Epithelial cell of proximal tubule (primary cell): ENCODE data around the gene DKK3. TPM values are rescaled to one million over a fixed set of nuclear protein-coding genes. Genes with fewer than 3 reads are reported as not detected.

Source experiments
- DNase-seq: peaks from one replicate; pipeline ENCODE4 v3.0.0-alpha.2; 2011; ENCODE audit warnings: low read depth
- H3K4me3 ChIP-seq: 2 replicates; pipeline ENCODE4 v1.5.1; 2011; ENCODE audit warnings: low read depth, mild to moderate bottlenecking, low read length
- total RNA-seq: library from RNA; depleted of rRNA; stranded (reverse); fragments of >200 nt; gene quantifications from 2 replicates; pipeline ENCODE4 v1.2.3, GENCODE V29; 2015
- TF ChIP-seq, protein P1 (sequence below): conservative IDR thresholded peaks from 2 replicates; pipeline ENCODE4 v1.5.1; 2012; ENCODE audit warnings: low read depth, mild to moderate bottlenecking, low read length

The DKK3 gene
- total RNA-seq, 1 donor from 2014 or later = 133 TPM

DNA sequence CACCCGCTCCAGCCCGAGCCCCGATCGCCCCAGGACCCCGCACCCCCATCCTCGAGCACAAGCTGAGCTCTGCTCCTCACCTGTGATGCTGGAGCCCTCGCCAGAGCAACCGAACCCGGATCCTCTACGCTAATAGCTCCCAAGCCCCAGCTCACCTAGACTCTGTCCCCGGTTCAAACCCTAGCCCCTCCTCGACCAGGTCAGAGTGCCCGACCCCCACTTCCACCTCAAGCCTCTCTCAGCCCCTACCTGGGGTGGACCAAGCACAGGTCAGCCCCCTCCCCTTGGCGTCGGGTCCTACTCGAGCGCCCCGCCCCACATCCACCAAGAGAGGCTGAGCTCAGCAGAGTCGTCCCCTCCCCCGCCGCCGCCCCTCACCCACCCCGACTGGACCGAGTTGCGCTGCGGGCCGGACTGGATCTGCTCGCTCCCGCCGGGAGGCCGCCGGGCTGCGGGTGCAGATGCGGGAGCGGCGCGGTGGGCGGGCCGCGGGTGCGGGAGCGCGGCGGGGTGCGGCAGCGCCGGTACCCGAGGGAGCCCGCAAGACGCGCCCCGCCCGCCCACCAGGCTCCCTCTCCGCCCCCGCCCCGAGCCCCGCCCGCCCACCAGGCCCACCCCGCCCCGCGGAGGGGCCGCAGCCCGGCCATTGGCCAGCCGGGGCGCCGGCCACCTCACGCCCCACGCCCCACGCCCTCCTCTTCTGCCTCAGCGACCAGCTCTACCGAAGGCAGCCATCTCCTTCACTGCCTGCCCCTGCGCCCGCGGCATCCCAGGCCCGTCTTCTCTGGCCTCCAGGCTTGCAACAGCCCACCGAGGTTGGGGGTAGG lies 577 bp upstream of the DKK3 start:
- no peak for DNase-seq
- TF ChIP-seq, protein P1, sequence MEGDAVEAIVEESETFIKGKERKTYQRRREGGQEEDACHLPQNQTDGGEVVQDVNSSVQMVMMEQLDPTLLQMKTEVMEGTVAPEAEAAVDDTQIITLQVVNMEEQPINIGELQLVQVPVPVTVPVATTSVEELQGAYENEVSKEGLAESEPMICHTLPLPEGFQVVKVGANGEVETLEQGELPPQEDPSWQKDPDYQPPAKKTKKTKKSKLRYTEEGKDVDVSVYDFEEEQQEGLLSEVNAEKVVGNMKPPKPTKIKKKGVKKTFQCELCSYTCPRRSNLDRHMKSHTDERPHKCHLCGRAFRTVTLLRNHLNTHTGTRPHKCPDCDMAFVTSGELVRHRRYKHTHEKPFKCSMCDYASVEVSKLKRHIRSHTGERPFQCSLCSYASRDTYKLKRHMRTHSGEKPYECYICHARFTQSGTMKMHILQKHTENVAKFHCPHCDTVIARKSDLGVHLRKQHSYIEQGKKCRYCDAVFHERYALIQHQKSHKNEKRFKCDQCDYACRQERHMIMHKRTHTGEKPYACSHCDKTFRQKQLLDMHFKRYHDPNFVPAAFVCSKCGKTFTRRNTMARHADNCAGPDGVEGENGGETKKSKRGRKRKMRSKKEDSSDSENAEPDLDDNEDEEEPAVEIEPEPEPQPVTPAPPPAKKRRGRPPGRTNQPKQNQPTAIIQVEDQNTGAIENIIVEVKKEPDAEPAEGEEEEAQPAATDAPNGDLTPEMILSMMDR = no peak
- H3K4me3 ChIP-seq = peak overlapping the region; percentile 74

GRCh38 chr11:12007230-12007593 lies 1.2 kb downstream of the DKK3 start:
- DNase-seq = no peak
- TF ChIP-seq, protein P1 = no peak
- peak overlapping the region; percentile 74 for H3K4me3 ChIP-seq

DNA sequence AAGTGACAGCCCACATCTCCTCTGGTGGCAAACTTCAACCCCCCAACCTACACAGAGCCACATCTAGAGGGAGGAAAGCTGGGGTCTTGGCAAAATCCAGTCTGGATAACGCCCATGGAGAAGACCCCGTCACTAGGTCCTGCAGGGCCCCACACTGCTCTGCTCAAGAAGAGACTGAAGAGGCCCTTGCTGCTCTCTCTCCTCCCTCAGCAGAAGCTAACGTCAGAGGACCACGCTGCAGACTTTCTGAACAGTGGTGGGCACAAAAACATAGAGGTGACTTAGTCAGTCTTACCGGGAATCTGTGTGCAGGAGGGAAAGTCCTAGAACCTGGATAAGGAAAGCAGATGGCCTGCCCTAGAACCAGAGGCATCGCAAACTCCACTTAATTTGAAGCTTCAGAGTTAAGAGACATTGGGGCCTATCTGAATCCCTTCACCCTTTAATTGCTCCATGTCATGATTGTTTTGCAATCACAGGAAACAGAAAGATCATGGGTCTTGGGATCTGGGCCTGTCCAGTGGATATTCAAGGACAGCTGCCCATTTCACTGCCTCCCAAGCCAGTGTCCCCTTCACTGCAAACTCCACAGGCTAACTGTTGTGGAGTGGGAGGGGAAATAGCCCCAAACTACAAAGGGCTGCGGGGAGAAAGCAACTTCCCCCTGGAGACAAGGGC lies 1.7 kb downstream of the DKK3 start:
- TF ChIP-seq, protein P1 = no peak
- DNase-seq = no peak
- H3K4me3 ChIP-seq = peak overlapping the region; percentile 74

- no peak for DNase-seq
- H3K4me3 ChIP-seq = no peak overlapping the region
- TF ChIP-seq, protein P1 = no peak
These were observed 3.0 kb downstream of the DKK3 start for GRCh38 chr11:12005476-12005875.

DNA sequence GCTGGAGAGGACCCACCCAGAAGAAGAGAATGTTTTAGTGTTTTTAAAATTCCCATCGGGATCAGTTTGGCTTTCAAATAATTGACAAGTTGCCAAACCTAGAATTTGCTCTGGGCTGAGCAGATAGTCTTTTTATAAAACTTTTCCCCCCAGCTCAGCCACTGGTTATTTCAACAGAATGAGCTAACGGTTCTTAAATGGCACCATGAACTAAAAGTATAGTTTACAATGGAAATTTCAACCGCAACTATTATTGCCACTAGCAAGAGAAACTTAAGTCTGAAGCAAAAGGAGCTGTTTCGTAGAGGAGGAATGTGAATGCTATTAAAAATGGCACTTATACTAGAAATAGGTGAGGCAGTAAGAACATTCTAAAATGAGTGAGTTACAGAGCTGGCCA lies 3.4 kb downstream of the DKK3 start:
- TF ChIP-seq, protein P1 = no peak
- DNase-seq = no peak
- no peak overlapping the region for H3K4me3 ChIP-seq

- TF ChIP-seq, protein P1 = no peak
- no peak for DNase-seq
- no peak overlapping the region for H3K4me3 ChIP-seq
These were observed 4.6 kb downstream of the DKK3 start for GRCh38 chr11:12003815-12004214.
